ENCODE results near the gene VAMP7.
"Not testable (repeated sequence)": the region's sequence is repeated elsewhere in the genome, so short reads cannot be mapped to it uniquely, and the experiment has no call there.

VAMP7 gene

DNA sequence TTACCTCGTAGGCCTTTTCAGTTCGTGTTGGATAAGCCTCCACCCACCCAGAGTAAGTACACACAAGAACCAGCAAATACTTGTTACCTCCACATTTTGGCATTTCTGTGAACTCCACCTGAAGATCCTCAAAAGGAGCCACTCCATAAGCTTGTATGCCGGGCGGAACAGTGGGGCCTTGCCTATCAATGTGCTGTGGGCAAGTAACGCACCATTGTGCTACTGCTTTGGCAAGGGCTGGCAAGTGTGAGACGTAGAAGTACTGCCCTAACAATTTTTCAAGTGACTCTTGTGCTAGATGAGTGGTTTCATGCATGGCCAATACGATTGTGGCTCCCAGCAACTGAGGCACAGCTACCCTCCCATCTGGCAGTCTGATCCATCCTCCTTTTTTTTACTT is 91.1 kb downstream of the VAMP7 start:
- H2BK5ac ChIP-seq (ENCODE audit: low read depth, low read length, poor library complexity, severe bottlenecking); H3K4me1 ChIP-seq (ENCODE audit: control insufficient read depth, insufficient read depth, low read depth, low read length); H3K9me3 ChIP-seq (ENCODE audit: control insufficient read depth, low read length); H3K27me3 ChIP-seq (ENCODE audit: control insufficient read depth in 1 of 2, insufficient read depth in 1 of 2, low read length in 2 of 2); H2BK12ac ChIP-seq (ENCODE audit: low read length in 2 of 2); H3K4ac ChIP-seq (ENCODE audit: low read depth in 1 of 2, low read length in 2 of 2); H4K8ac ChIP-seq (ENCODE audit: low read length); H2BK120ac ChIP-seq (ENCODE audit: low read depth, low read length); H3K18ac ChIP-seq (ENCODE audit: low read depth in 1 of 2, low read length in 2 of 2); H3K27ac ChIP-seq (ENCODE audit: low read length, poor library complexity, severe bottlenecking); H3K9ac ChIP-seq (ENCODE audit: low read length); H4K91ac ChIP-seq (ENCODE audit: low read length); H3K4me3 ChIP-seq (ENCODE audit: insufficient read depth in 1 of 2, low read depth in 1 of 2, low read length in 2 of 2); H3K23ac ChIP-seq (ENCODE audit: low read length in 2 of 2); DNase-seq; H2BK15ac ChIP-seq (ENCODE audit: low read depth, poor library complexity, severe bottlenecking); H3K79me1 ChIP-seq (replicated peaks; ENCODE audit: low read length, poor library complexity, severe bottlenecking); H2AK5ac ChIP-seq (ENCODE audit: low read length, severe bottlenecking); H3K14ac ChIP-seq (ENCODE audit: low read length in 2 of 2); H3K4me2 ChIP-seq (ENCODE audit: low read length, poor library complexity, severe bottlenecking); H2AFZ ChIP-seq (ENCODE audit: low read depth, low read length); H3K36me3 ChIP-seq (ENCODE audit: control insufficient read depth in 1 of 2, insufficient read depth in 2 of 2, low read depth in 1 of 2, low read length in 2 of 2): not testable (repeated sequence)
- WGBS: 73% methylated on average over 7 of the region's 7 CpGs

GRCh38 chrX:155983326-155983725 is 102.2 kb downstream of the VAMP7 start:
- no peak overlapping the region for H2BK5ac ChIP-seq (ENCODE audit: low read depth, low read length, poor library complexity, severe bottlenecking)
- H3K23ac ChIP-seq (ENCODE audit: low read length in 2 of 2): no peak overlapping the region
- no peak overlapping the region for H3K18ac ChIP-seq (ENCODE audit: low read depth in 1 of 2, low read length in 2 of 2)
- no peak overlapping the region for H3K14ac ChIP-seq (ENCODE audit: low read length in 2 of 2)
- H2BK12ac ChIP-seq (ENCODE audit: low read length in 2 of 2): no peak overlapping the region
- 60% methylated on average over 2 of the region's 2 CpGs for WGBS
- H2AFZ ChIP-seq (ENCODE audit: low read depth, low read length): no peak overlapping the region
- H3K4me1 ChIP-seq (ENCODE audit: control insufficient read depth, insufficient read depth, low read depth, low read length): no peaks in the 10 kb centered on the region
- no peak overlapping the region for H3K4me3 ChIP-seq (ENCODE audit: insufficient read depth in 1 of 2, low read depth in 1 of 2, low read length in 2 of 2)
- H4K8ac ChIP-seq (ENCODE audit: low read length): no peak overlapping the region
- H3K36me3 ChIP-seq (ENCODE audit: control insufficient read depth in 1 of 2, insufficient read depth in 2 of 2, low read depth in 1 of 2, low read length in 2 of 2): no peaks in the 10 kb centered on the region
- no peak overlapping the region for H3K4ac ChIP-seq (ENCODE audit: low read depth in 1 of 2, low read length in 2 of 2)
- no peak overlapping the region for H2AK5ac ChIP-seq (ENCODE audit: low read length, severe bottlenecking)
- no peak overlapping the region for H3K4me2 ChIP-seq (ENCODE audit: low read length, poor library complexity, severe bottlenecking)
- no peaks in the 10 kb centered on the region for H3K79me1 ChIP-seq (replicated peaks; ENCODE audit: low read length, poor library complexity, severe bottlenecking)
- H2BK15ac ChIP-seq (ENCODE audit: low read depth, poor library complexity, severe bottlenecking): no peak overlapping the region
- no peak for DNase-seq
- H4K91ac ChIP-seq (ENCODE audit: low read length): no peak overlapping the region
- H2BK120ac ChIP-seq (ENCODE audit: low read depth, low read length): no peak overlapping the region
- H3K9me3 ChIP-seq (ENCODE audit: control insufficient read depth, low read length): peaks cover 21% of the 10 kb centered on the region
- no peak overlapping the region for H3K27ac ChIP-seq (ENCODE audit: low read length, poor library complexity, severe bottlenecking)
- H3K27me3 ChIP-seq (ENCODE audit: control insufficient read depth in 1 of 2, insufficient read depth in 1 of 2, low read length in 2 of 2): no peaks in the 10 kb centered on the region
- H3K9ac ChIP-seq (ENCODE audit: low read length): no peak overlapping the region

DNA sequence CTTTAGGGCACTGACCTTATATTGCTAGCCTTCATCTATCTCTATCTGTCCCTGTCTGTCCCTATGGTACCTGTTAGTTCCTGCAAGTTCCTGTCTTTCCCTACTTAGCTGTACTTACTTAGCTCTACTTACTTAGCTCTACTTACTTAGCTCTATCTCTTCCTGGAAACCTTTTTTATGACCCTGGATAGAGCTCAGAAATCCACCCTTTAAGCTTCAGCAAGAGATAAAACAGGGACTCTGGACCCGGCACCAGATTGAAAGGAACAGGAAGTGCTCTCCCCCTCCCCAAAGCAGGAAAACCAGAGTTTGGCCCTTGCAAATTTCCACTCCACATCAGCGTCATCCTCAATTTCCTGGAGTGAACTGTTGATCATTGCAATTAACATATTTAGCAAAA is 104.1 kb downstream of the VAMP7 start:
- no peak overlapping the region for H2BK15ac ChIP-seq (ENCODE audit: low read depth, poor library complexity, severe bottlenecking)
- H2BK5ac ChIP-seq (ENCODE audit: low read depth, low read length, poor library complexity, severe bottlenecking): no peak overlapping the region
- H3K36me3 ChIP-seq (ENCODE audit: control insufficient read depth in 1 of 2, insufficient read depth in 2 of 2, low read depth in 1 of 2, low read length in 2 of 2): no peaks in the 10 kb centered on the region
- no peak for DNase-seq
- no peak overlapping the region for H3K4me3 ChIP-seq (ENCODE audit: insufficient read depth in 1 of 2, low read depth in 1 of 2, low read length in 2 of 2)
- H3K14ac ChIP-seq (ENCODE audit: low read length in 2 of 2): no peak overlapping the region
- no peak overlapping the region for H2AFZ ChIP-seq (ENCODE audit: low read depth, low read length)
- H3K4me1 ChIP-seq (ENCODE audit: control insufficient read depth, insufficient read depth, low read depth, low read length): no peaks in the 10 kb centered on the region
- no peak overlapping the region for H2AK5ac ChIP-seq (ENCODE audit: low read length, severe bottlenecking)
- no peak overlapping the region for H3K18ac ChIP-seq (ENCODE audit: low read depth in 1 of 2, low read length in 2 of 2)
- H3K27me3 ChIP-seq (ENCODE audit: control insufficient read depth in 1 of 2, insufficient read depth in 1 of 2, low read length in 2 of 2): peaks cover 0 to 3% of the 10 kb centered on the region in 2 experiments
- H3K4ac ChIP-seq (ENCODE audit: low read depth in 1 of 2, low read length in 2 of 2): no peak overlapping the region
- no peak overlapping the region for H3K23ac ChIP-seq (ENCODE audit: low read length in 2 of 2)
- no peak overlapping the region for H4K91ac ChIP-seq (ENCODE audit: low read length)
- H2BK12ac ChIP-seq (ENCODE audit: low read length in 2 of 2): no peak overlapping the region
- H3K4me2 ChIP-seq (ENCODE audit: low read length, poor library complexity, severe bottlenecking): no peak overlapping the region
- H3K9ac ChIP-seq (ENCODE audit: low read length): no peak overlapping the region
- H3K79me1 ChIP-seq (replicated peaks; ENCODE audit: low read length, poor library complexity, severe bottlenecking): no peaks in the 10 kb centered on the region
- no peak overlapping the region for H2BK120ac ChIP-seq (ENCODE audit: low read depth, low read length)
- 46% methylated on average over 2 of the region's 2 CpGs for WGBS
- H4K8ac ChIP-seq (ENCODE audit: low read length): no peak overlapping the region
- no peak overlapping the region for H3K27ac ChIP-seq (ENCODE audit: low read length, poor library complexity, severe bottlenecking)
- H3K9me3 ChIP-seq (ENCODE audit: control insufficient read depth, low read length): peaks cover 21% of the 10 kb centered on the region

DNA sequence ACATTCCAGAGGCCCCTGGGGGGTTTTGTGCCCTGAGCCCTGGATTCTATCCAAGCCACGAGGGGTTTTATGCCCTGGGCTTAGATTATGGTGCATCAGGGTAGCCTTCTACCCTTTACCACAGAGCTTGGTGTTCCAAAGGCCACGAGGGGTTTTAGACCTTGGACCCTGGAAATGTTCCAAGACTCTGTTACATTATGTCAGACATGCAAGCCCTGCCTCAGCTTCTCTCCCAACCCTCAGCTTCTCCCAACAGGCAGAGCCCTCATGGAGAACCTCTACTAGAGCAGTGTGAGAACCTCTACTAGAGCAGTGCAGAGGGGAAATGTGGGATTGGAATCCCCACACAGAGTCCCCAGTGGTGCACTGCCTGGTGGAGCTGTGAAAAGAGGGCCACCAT is 105.8 kb downstream of the VAMP7 start:
- not testable (repeated sequence) for H3K4me2 ChIP-seq (ENCODE audit: low read length, poor library complexity, severe bottlenecking); H3K36me3 ChIP-seq (ENCODE audit: control insufficient read depth in 1 of 2, insufficient read depth in 2 of 2, low read depth in 1 of 2, low read length in 2 of 2); H3K18ac ChIP-seq (ENCODE audit: low read depth in 1 of 2, low read length in 2 of 2); H3K27me3 ChIP-seq (ENCODE audit: control insufficient read depth in 1 of 2, insufficient read depth in 1 of 2, low read length in 2 of 2); H3K27ac ChIP-seq (ENCODE audit: low read length, poor library complexity, severe bottlenecking); DNase-seq; H3K9ac ChIP-seq (ENCODE audit: low read length); H2AK5ac ChIP-seq (ENCODE audit: low read length, severe bottlenecking); H3K14ac ChIP-seq (ENCODE audit: low read length in 2 of 2); H4K91ac ChIP-seq (ENCODE audit: low read length); H2BK5ac ChIP-seq (ENCODE audit: low read depth, low read length, poor library complexity, severe bottlenecking); H2BK15ac ChIP-seq (ENCODE audit: low read depth, poor library complexity, severe bottlenecking); H3K23ac ChIP-seq (ENCODE audit: low read length in 2 of 2); H2AFZ ChIP-seq (ENCODE audit: low read depth, low read length); H2BK120ac ChIP-seq (ENCODE audit: low read depth, low read length); H3K4me1 ChIP-seq (ENCODE audit: control insufficient read depth, insufficient read depth, low read depth, low read length); H3K4ac ChIP-seq (ENCODE audit: low read depth in 1 of 2, low read length in 2 of 2); H3K79me1 ChIP-seq (replicated peaks; ENCODE audit: low read length, poor library complexity, severe bottlenecking); H3K4me3 ChIP-seq (ENCODE audit: insufficient read depth in 1 of 2, low read depth in 1 of 2, low read length in 2 of 2); H4K8ac ChIP-seq (ENCODE audit: low read length); H2BK12ac ChIP-seq (ENCODE audit: low read length in 2 of 2)
- 40% methylated on average over 2 of the region's 2 CpGs for WGBS
- H3K9me3 ChIP-seq (ENCODE audit: control insufficient read depth, low read length): peaks cover 21% of the 10 kb centered on the region
